Activated CD8-positive, alpha-beta T cell treated with anti-CD3 and anti-CD28 coated beads for 36 hours (primary cell): ENCODE data around the gene SAMD8. TPM values are rescaled to one million over a fixed set of nuclear protein-coding genes. Genes with fewer than 3 reads are reported as not detected.

Source experiments
- ATAC-seq: fragments of 200-7000 bp; cut with Tn5 transposase; one replicate; pipeline ENCODE4 v1.10.0; 2021; ENCODE audit warnings: mild to moderate bottlenecking, moderate library complexity
- CTCF ChIA-PET: fragments of 350-600 bp; sonication (Branson Sonifier 250); formaldehyde crosslinking; loops from one replicate; lab custom pipeline; 2021; ENCODE audit warnings: antibody characterized with exemption; lab: Charles Lee
- POLR2A ChIA-PET: fragments of 350-600 bp; sonication (Branson Sonifier 250); formaldehyde crosslinking; loops from one replicate; lab custom pipeline; 2021; ENCODE audit warnings: antibody characterized with exemption; lab: Charles Lee
- DNase-seq: peaks from one replicate; pipeline ENCODE4 v3.0.0-alpha.2; 2020
- H3K27ac Mint-ChIP-seq: one replicate; pipeline ENCODE4 v1.8.0; 2021; ENCODE audit warnings: mild to moderate bottlenecking, mixed read lengths
- H3K27me3 Mint-ChIP-seq: one replicate; pipeline ENCODE4 v1.8.0; 2021; ENCODE audit warnings: mixed read lengths
- H3K36me3 Mint-ChIP-seq: one replicate; pipeline ENCODE4 v1.8.0; 2021; ENCODE audit warnings: low read depth, mixed read lengths
- H3K4me1 Mint-ChIP-seq: one replicate; pipeline ENCODE4 v1.8.0; 2021; ENCODE audit warnings: low read depth, mixed read lengths
- H3K4me3 Mint-ChIP-seq: one replicate; pipeline ENCODE4 v1.8.0; 2021; ENCODE audit warnings: mild to moderate bottlenecking, moderate library complexity, mixed read lengths
- H3K9me3 Mint-ChIP-seq: one replicate; pipeline ENCODE4 v1.8.0; 2021; ENCODE audit warnings: mixed read lengths
- CTCF ChIP-seq: fragments of 200-600 bp; IDR thresholded peaks from one replicate; pipeline ENCODE4 v1.8.0; 2022; ENCODE audit warnings: antibody characterized with exemption, mild to moderate bottlenecking
- intact Hi-C: fragments of 100-400 bp; cut with micrococcal nuclease; formaldehyde crosslinking; loops from one replicate; pipeline ENCODE4 v1.10.0; 2022
- total RNA-seq, 2 experiments: library from RNA; stranded (reverse); gene quantifications; one replicate each; pipeline ENCODE4 v1.2.3, GENCODE V29; 2021

The SAMD8 gene
- 10 to 100 TPM; 21.9 to 23.7 TPM for total RNA-seq

- TF ChIP-seq CTCF: no peak
- Mint-ChIP-seq H3K4me1 (peaks cover 46% of the 10 kb centered on the region), H3K9me3 (no peaks in the 10 kb centered on the region), H3K27me3 (no peaks in the 10 kb centered on the region), H3K4me3 (peak within 1 kb of the TSS; percentile 88), H3K36me3 (peaks cover 6% of the 10 kb centered on the region), H3K27ac (peak within 1 kb of the TSS; percentile 93)
- peak; percentile 91 for ATAC-seq
- DNase-seq: peak; percentile 99
- POLR2A ChIA-PET: interaction anchor here (0.9 to 2.4 kb wide), 9 partner anchors 11 to 935 kb away, joined by 3 to 12 read pairs (median 3); partner anchors contain the start of genes COMTD1 and VDAC2
- CTCF ChIA-PET: interaction anchor here (0.8 to 2.5 kb wide), 7 partner anchors 11 to 129 kb away, joined by 3 to 11 read pairs (median 4); partner anchors contain the start of genes COMTD1 and VDAC2
- intact Hi-C loops: loop anchor here (5.0 kb wide), 1 partner anchor 121 kb away; no protein-coding TSS in a partner anchor
Observed at GRCh38 chr10:75111365-75111906, at the start of gene SAMD8. Gene SAMD8 (plus strand): TSS chr10:75111656. CDS start chr10:75150529, 38,873 bp downstream.

GRCh38 chr10:75061709-75062505 is 49.5 kb upstream of the SAMD8 start:
- Mint-ChIP-seq H3K4me1 (no peaks in the 10 kb centered on the region), H3K27ac (no peak overlapping the region), H3K36me3 (no peaks in the 10 kb centered on the region), H3K4me3 (no peak overlapping the region), H3K27me3 (no peaks in the 10 kb centered on the region), H3K9me3 (no peaks in the 10 kb centered on the region)
- ChIA-PET CTCF (interaction anchor here (1.5 kb wide), 1 partner anchor 21 kb away, joined by 3 read pairs; no protein-coding TSS in a partner anchor), POLR2A (interaction anchor here (0.6 to 1.7 kb wide), 2 partner anchors 19 to 62 kb away, joined by 3 to 4 read pairs; no protein-coding TSS in a partner anchor)
- TF ChIP-seq CTCF: no peak
- no peak for ATAC-seq
- intact Hi-C loops: no loop called here
- DNase-seq: no peak

- intact Hi-C loops: no loop called here
- DNase-seq: no peak
- ChIA-PET POLR2A (interaction anchor here (1.7 kb wide), 1 partner anchor 19 kb away, joined by 4 read pairs; no protein-coding TSS in a partner anchor), CTCF (interaction anchor here (1.5 kb wide), 1 partner anchor 20 kb away, joined by 3 read pairs; no protein-coding TSS in a partner anchor)
- TF ChIP-seq CTCF: no peak
- Mint-ChIP-seq H3K4me3 (no peak overlapping the region), H3K27me3 (no peaks in the 10 kb centered on the region), H3K9me3 (no peaks in the 10 kb centered on the region), H3K36me3 (no peaks in the 10 kb centered on the region), H3K27ac (no peak overlapping the region), H3K4me1 (no peaks in the 10 kb centered on the region)
- ATAC-seq: no peak
Observed at GRCh38 chr10:75062506-75063299, 48.8 kb upstream of the SAMD8 start.

- ATAC-seq (no peak), DNase-seq (no peak)
- Mint-ChIP-seq H3K9me3 (no peaks in the 10 kb centered on the region), H3K4me3 (no peak overlapping the region), H3K27ac (no peak overlapping the region), H3K4me1 (no peaks in the 10 kb centered on the region), H3K27me3 (no peaks in the 10 kb centered on the region), H3K36me3 (no peaks in the 10 kb centered on the region)
- intact Hi-C loops: no loop called here
- ChIA-PET POLR2A (interaction anchor here (0.6 to 0.8 kb wide), 2 partner anchors 44 to 120 kb away, joined by 3 read pairs; no protein-coding TSS in a partner anchor), CTCF (no interaction called here)
- TF ChIP-seq CTCF: no peak
Observed at GRCh38 chr10:75063461-75064230, 47.8 kb upstream of the SAMD8 start.
